Left forelimb (tissue), 1 donor: ENCODE measurements around the gene HIKESHI.
"Not testable (repeated sequence)": the region's sequence is repeated elsewhere in the genome, so short reads cannot be mapped to it uniquely, and the experiment has no call there.

Source experiments
- DNase-seq: peaks from one replicate; pipeline ENCODE4 v3.0.0-alpha.2; 2018; ENCODE audit warnings: low spot score

The HIKESHI gene, protein sequence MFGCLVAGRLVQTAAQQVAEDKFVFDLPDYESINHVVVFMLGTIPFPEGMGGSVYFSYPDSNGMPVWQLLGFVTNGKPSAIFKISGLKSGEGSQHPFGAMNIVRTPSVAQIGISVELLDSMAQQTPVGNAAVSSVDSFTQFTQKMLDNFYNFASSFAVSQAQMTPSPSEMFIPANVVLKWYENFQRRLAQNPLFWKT

DNA sequence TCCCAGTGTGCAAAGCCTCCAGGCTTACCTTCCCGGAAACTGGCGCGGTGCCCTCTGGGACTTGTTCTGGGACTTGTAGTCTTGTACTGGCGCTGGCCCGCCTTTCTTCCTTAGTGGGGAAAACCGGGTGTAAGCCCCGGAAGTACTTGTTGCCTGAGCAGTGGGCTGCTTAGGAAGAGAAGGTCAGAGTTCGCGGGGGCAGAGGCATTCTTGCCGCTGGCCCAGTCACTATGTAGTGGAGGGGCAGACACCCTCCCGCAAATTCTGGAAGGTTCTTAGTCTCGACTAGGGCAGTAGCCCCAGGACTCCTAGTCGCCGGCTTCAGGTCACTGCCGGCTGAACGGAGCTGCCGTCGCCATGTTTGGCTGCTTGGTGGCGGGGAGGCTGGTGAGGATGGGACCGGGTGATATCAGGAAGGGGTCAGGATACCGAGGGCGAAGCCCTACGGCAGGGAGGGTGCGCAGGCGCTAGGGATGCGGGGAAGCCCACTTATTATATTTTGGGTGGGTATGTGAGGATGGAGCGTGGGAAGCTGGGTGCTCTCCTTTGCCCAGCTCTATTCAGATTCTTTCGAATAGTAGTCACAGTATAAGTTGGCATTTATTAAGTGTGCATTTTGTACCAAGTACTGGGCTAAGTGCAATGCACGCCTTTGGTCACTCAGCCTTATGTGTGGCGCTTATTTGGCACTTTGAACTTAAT, at the start of gene HIKESHI:
HIKESHI (plus strand) TSS at position 149 of the 702 bp plus-strand sequence; CDS start at position 358, 209 bp downstream.
- DNase-seq, result peak; percentile 97

DNA sequence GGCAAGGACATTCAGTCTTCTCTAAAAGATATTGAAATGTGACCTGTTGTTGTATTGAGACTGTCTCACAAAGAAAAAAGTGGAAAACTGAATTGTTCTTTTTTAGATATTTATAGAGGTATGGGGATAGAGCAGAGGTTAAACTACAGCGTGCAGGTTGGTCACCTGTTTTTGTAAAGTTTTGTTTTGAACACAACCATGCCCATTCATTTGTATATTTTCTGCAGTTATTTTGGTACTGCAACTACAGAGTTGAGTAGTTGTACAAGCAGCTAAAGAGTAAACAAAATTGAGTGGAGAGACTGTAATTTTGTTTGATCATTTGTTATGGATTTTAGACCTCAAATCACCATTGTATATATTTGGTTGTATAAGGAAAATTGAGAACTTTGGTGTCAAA, 46.1 kb upstream of the HIKESHI start:
- no peak for DNase-seq

DNA sequence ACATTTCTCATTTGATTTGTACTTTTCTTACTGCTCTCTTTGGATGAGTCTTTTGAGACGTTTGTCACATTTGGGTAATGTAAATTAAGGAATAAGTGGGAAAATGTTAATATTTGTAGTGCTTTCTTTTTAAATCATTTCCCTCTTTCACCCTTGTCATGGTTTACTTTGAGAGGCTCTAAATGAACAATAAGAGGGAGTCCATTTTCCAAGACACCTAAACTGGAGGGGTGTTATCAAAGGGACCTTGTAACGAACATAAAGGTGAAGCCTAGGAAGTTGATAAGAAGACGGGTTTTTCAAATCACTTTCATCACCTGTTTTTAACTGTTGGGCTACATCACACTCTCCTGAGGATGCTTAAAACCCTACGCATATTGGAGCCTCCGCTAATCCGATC, 45.4 kb upstream of the HIKESHI start:
- no peak for DNase-seq

DNA sequence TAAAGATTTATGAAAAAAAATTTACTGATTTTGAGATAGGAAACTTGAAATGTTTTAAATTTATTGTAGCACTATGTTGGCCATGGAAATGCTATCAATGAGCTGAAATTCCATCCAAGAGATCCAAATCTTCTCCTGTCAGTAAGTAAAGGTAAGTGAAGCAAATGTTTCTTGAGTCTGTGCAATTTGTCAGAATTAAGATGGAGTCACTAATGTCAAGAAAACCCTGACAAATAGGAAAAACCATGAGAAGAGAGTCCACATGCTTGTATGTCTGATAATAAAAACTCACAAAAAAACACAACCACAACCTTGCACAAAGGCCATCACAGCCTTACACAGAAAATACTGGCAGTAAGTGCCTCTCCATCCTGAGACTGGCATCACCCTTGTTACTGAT, 44.6 kb upstream of the HIKESHI start:
- no peak for DNase-seq

DNA sequence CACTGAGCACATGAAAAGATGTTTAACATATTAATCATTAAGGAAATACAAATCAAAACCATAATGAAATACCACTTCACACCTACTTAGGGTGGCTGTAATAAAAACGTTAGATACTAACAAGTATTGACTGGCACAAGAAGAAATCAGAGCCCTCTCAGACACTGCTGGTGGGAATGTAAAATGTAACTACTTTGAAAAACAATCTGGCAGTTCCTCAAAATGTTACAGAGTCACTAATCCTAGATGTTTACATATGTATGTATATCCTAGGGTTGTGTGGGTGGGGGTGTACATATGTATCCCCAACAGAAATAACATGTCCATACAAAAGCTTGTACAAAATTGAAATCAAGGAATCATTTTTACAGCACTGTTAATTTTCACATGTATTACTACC, 42.3 kb upstream of the HIKESHI start:
- DNase-seq, result no peak

DNA sequence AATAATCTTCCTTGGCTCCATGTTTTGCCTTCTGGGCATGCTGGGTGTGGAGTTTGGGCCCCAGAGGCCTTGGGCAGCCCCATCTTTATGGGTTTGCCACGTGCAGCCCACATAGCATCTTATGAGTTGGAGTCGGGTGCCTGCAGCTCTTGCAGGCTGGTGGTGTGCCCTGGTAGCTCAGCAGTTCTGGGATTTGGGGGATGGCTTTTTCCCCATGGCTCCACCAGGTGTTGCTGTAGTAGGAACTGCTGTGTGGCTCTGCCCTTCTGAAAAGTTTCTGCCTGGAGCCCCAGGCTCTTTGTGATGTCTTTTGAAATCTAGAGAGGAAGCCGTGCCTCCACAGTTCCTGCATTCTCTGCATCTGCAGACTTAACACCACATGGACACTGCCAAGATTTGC, 40.7 kb upstream of the HIKESHI start:
- no peak for DNase-seq

DNA sequence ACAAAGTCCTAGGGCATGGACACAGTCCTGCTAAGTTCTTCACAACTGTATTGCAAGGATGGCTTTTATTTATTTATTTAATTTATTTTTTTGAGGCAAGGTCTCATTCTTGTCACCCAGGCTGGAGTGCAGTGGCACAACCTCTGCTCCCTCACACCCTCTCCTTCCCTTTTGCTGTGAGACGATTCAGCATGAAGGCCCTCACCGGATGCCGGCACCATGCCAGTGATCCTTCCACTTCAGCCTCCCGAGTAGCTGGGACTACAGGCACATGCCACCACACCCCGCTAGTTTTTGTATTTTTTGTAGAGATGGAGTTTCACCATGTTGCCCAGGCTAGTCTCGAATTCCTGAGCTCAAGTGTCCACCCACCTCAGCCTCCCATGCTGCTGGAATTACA, 39.7 kb upstream of the HIKESHI start:
- DNase-seq, result no peak

DNA sequence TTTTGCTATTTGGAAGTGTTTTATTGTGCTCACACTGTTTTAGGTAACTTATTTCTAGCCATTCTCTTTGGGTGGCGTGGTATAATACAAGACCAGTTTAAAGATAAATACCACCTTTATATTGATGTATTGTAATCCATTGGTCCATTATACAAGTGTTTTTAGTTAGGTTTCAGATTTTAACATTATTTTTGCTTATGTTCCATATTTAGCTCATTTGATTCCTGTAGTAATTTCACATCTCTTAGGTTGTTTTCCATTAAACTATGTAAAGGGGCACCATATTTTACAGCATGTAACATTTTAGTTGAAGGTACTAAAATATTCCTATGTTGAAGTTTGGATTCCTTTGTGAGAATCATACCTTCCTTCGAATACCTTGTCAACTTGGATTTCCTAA, 37.4 kb upstream of the HIKESHI start:
- no peak for DNase-seq

DNA sequence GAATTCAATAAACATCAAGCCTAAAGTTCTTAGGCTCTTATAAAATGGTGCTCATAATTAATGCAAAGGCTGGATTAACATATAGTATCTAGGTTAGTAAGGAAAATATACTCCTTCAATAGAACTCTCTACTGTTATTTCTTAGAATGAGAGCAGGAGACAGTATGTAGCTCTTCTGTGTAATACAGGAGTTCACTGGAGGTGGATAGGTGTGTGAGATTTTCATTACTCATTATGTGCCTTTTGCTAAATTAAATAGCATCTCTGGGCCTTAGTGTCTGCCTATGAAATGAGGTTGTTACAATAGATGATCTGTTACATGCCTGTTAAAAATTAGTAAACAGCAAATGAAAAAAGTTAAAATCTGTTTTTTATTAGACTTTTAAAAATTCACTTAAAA, 36.8 kb upstream of the HIKESHI start:
- no peak for DNase-seq

DNA sequence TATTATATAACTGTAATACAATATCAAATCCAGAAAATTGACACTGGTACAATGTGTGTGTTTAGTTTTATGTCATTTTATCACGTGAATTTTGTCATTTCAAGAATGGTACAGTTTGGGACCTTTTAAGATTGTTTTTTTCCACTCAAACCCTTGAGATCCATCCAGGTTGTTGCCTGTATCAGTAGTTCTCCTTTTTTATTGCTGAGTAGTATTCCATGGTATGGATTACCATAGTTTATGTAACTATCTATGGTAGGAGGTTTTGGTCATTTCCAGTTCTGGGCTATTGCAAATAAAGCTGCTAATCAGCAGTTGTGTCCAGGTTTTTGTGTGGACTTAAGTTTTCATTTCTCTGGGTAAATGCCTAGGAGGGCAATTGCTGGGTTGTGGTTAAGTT, 32.4 kb upstream of the HIKESHI start:
- no peak for DNase-seq

DNA sequence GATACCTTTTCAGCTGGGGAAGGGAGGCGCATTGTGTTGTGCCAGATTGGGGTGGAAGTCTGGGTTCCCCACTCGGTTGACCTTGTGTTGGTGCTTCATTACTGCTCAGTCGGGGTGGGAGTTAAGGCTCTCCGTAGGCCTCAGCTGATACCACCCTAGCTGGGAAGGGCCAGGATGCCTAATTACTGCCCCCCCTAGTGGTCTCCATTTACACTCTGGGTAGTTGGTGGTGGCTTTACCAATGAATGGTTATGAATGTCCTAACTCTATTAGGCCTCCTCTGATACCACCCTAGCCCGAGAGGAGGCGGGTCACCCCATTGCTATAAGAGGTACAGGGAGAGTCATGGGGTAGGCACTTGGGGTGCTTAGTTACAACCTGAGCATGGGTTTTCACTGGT, 27.5 kb upstream of the HIKESHI start:
- no peak for DNase-seq

DNA sequence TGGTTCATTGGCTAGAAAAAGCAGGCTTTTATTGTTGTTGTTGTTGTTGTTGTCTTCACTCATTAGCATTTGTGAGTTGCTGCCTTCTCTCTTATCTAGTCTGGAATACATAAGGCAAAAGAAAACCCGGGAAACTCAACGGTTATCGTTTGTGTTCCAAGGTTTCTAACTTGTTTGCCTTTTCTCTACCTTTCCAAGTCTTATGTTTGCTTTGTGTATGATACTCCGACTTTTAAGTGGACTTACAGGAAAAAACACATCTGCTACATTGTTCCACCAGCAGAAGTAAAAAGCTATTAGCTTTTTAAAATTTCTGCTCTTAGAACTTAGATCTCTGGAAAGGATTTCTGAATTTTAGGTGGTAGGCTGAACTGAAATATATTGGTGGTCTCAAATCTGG, 27.0 kb upstream of the HIKESHI start:
- DNase-seq, result no peak

DNA sequence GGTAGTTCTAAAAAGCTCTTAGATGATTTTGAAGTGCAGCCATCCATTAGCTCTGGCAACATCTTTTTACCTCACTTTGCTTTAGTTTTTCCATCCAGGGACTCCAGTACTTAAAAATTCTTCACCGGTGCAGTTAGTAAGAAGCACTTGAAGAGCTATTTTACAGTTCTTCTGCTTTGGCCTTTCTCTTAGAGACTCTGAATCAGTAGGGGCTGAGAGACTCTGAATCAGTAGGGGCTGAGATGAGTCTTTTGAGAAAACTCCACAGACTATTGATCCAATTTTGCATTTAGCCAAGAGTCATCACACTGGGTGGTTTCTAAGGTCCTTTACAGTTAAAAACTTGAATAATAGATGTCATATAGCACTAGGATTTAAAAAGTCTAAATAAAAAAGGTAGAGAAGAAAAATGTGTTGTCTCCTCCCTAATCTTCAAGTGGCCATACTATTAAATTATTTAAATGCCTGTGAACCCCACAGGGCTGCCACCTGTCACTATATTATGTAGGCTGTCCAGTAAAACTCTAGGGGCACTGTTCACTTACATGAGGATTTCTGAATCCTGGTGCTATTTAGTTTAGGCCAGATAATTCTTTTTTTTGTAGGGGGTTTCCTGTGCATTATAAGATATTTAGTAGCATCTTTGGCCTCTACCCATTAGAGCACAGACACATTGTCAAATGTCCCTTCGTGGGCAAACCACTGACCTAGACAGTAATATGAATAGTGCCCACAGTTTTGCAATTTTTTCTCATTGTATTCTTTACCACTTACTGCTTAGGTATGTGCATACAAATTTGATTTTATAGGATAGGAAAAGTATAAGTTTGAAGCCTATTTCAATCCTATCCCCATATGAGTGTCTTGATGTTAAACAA, 26.3 kb upstream of the HIKESHI start:
- no peak for DNase-seq

DNA sequence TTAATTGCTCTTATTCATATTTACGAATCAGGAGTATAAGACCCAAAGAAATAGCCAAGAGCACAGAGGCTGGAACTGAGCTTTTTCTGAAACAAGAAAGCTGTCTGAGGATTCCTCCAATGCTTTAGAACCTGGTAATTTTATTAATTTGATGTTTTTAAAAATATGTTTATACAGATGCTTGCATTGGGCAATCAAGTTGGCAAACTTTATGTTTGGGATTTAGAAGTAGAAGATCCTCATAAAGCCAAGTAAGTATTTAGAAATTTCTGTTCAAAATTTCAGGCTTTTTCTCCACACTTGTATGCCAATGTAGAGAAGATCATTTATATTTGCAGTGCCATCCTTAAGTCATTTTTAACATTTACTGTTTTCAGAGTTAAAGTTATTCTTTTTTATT, 24.3 kb upstream of the HIKESHI start:
- no peak for DNase-seq

DNA sequence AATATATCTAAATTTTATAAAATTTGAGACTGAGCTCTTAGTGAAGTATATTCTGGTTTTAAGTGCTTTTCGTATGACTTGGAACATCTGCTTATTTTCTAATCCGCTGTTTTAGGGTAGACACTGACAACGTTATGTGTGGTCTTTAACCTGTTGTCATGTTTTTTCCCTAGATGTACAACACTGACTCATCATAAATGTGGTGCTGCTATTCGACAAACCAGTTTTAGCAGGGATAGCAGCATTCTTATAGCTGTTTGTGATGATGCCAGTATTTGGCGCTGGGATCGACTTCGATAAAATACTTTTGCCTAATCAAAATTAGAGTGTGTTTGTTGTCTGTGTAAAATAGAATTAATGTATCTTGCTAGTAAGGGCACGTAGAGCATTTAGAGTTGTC, 23.8 kb upstream of the HIKESHI start:
- no peak for DNase-seq

DNA sequence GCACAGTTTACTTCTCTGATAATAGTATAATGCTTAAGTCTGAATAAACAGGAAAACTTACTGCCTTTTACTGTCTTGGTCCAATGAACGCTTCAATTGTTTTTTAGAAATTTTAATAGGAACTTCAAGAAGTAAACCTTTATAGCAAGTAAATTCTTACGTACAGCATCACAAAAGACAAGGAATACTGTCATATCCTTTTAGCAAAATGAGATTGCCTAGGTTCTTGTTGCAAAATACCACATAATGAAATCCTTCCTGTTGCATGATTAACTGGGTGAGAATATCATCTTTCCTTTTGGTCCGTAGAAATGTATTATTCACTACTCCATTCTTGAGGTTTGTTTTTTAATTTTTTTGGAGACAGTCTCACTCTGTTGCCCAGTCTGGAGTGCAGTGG, 22.3 kb upstream of the HIKESHI start:
- no peak for DNase-seq

DNA sequence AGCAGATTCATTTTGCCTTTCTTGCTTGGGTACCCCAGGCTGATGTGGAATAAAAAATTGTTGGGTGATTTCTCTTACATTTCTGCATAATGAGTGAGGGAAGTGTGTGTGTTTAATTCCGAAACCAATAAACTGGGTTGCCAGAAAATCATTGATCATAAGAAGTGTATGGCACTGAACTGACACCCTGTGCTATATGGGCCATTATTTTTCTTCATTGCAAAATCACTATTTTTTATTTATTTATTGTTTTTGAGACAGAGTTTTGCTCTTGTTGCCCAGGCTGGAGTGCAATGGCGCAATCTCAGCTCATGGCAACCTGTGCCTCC, 14.6 kb upstream of the HIKESHI start:
- DNase-seq, result no peak

DNA sequence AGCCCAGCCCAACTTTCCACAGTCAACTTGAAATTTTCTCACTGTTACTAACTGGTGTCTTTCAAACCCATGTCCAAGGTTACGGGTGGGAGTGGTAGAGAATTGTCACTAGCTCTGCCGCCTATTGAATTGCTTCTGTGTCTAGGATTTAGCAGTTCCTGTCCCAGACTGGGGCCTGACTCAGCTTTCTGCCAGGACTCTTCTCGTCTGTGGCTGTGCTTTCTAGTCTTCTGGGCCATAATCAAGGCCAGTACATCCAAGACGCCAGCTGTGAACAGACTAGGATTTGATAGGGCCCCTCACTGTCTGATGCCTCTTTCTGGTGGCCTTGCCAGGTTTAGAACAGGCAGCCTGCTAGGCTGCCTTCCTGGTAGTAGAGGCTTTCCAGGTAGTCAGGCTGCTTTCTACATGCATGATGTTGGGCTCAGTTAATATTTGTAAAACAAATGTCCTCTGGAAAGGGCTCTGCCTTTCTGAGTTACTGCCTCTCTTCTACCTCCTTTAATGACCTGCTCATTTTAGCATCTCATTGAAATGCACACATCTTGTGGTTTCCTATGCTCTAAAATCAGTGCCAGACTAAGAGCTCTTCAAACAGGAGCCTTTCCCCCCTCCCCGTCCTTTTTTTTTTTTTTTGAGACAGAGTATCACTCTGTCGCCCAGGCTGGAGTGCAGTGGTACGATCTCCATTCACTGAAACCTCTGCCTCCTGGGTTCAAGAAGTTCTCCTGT, 13.1 kb upstream of the HIKESHI start:
- no peak for DNase-seq

DNA sequence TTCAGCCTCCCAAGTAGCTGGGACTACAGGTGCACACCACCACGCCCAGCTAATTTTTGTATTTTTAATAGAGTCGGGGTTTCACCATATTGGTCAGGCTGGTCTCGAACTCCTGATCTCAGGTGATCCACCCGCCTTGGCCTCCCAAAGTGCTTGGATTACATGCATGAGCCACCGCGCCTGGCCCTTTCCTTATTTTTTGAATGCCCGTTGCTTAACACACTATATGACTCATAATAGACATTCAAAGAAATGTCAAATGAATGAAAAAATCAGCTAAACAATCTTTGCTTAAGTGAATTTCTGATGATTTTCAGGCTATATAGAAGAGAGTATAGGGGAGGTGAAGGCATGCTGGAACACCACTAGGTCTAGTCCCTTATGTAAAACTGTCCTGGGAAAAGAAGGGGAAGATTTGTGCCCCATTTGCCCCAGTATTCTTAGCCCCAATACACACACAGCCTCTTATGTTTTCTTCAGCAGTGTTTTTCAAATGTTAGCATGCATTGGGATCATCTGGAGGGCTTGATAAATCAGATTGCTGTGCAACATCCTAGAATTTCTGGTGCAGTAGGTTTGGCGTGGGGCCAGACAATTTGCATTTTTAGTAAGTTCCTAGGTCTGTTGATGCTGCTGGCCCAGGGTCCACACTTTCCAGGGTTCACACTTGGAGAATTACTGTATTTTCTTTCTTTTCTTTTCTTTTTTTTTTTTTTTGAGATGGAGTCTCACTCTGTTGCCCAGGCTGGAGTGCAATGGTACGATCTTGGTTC, 12.3 kb upstream of the HIKESHI start:
- DNase-seq, result not testable (repeated sequence)

DNA sequence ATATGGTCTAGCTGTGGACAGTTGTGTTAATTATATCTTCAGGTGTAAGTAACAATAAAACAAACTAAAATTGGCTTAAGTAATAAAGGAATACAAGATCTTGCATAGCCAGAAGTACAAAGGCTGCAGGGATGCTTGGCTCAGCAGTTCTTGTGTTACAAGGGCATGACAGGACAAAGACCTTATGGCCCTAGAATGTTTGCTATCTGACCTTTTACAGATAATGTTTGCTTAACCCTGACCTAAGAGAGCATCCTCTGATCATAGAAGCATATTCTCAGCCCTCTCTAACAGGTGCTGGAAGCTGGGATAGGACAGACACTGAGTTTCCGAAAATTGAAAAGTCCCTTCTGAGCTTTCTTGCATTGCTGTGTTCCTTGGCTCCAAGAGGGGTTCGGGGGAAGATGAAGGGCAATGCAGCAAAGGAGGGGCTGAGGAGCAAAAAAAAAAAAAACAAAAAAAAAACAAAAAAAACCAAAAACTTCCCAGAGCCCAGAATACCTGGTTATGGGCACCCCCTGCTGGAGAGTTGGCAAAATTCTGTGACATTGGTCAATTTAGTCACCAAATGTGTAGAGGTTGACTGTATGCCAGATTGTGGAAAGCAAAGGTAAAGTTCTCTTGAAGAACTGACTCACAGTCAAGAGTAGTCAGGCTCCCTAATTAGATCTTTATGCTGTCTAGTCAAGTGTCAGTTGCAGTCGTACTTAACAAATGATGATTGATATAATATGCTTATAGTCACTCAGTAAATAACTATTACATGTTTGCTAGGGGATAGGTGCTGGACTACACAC, 10.4 kb upstream of the HIKESHI start:
- DNase-seq, result no peak
